ENCODE measurements around the gene QRICH1. TPM values are rescaled to one million over a fixed set of nuclear protein-coding genes. Genes with fewer than 3 reads are reported as not detected.

QRICH1 gene
- total and polyA plus RNA-seq, 10 of the 15 experiments (the other 5 are each of a cell fraction or from before 2014, with no cell fraction given), result 22.2 to 116 (median 81.4) TPM

GRCh38 chr3:49021813-49022687 is 71.8 kb downstream of the QRICH1 start, which contains the start of gene NDUFAF3 (continued):
- TF ChIP-seq, protein P1, sequence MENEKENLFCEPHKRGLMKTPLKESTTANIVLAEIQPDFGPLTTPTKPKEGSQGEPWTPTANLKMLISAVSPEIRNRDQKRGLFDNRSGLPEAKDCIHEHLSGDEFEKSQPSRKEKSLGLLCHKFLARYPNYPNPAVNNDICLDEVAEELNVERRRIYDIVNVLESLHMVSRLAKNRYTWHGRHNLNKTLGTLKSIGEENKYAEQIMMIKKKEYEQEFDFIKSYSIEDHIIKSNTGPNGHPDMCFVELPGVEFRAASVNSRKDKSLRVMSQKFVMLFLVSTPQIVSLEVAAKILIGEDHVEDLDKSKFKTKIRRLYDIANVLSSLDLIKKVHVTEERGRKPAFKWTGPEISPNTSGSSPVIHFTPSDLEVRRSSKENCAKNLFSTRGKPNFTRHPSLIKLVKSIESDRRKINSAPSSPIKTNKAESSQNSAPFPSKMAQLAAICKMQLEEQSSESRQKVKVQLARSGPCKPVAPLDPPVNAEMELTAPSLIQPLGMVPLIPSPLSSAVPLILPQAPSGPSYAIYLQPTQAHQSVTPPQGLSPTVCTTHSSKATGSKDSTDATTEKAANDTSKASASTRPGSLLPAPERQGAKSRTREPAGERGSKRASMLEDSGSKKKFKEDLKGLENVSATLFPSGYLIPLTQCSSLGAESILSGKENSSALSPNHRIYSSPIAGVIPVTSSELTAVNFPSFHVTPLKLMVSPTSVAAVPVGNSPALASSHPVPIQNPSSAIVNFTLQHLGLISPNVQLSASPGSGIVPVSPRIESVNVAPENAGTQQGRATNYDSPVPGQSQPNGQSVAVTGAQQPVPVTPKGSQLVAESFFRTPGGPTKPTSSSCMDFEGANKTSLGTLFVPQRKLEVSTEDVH (IDR thresholded peaks at IDR 0.05; ENCODE audit: low read depth, partially characterized antibody), result no peak
- no peak for TF ChIP-seq STAT3 (IDR thresholded peaks at IDR 0.05; ENCODE audit: low read depth, low read length)
- TF ChIP-seq KAT2A (conservative IDR thresholded peaks at IDR 0.05; ENCODE audit: control insufficient read depth, low read depth, low read length), result no peak
- TF ChIP-seq, protein P2, sequence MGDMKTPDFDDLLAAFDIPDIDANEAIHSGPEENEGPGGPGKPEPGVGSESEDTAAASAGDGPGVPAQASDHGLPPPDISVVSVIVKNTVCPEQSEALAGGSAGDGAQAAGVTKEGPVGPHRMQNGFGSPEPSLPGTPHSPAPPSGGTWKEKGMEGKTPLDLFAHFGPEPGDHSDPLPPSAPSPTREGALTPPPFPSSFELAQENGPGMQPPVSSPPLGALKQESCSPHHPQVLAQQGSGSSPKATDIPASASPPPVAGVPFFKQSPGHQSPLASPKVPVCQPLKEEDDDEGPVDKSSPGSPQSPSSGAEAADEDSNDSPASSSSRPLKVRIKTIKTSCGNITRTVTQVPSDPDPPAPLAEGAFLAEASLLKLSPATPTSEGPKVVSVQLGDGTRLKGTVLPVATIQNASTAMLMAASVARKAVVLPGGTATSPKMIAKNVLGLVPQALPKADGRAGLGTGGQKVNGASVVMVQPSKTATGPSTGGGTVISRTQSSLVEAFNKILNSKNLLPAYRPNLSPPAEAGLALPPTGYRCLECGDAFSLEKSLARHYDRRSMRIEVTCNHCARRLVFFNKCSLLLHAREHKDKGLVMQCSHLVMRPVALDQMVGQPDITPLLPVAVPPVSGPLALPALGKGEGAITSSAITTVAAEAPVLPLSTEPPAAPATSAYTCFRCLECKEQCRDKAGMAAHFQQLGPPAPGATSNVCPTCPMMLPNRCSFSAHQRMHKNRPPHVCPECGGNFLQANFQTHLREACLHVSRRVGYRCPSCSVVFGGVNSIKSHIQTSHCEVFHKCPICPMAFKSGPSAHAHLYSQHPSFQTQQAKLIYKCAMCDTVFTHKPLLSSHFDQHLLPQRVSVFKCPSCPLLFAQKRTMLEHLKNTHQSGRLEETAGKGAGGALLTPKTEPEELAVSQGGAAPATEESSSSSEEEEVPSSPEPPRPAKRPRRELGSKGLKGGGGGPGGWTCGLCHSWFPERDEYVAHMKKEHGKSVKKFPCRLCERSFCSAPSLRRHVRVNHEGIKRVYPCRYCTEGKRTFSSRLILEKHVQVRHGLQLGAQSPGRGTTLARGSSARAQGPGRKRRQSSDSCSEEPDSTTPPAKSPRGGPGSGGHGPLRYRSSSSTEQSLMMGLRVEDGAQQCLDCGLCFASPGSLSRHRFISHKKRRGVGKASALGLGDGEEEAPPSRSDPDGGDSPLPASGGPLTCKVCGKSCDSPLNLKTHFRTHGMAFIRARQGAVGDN (IDR thresholded peaks at IDR 0.05), result peak; percentile 78
- TF ChIP-seq, protein P3, sequence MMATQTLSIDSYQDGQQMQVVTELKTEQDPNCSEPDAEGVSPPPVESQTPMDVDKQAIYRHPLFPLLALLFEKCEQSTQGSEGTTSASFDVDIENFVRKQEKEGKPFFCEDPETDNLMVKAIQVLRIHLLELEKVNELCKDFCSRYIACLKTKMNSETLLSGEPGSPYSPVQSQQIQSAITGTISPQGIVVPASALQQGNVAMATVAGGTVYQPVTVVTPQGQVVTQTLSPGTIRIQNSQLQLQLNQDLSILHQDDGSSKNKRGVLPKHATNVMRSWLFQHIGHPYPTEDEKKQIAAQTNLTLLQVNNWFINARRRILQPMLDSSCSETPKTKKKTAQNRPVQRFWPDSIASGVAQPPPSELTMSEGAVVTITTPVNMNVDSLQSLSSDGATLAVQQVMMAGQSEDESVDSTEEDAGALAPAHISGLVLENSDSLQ (IDR thresholded peaks at IDR 0.05), result no peak
- peak; percentile 95 for TF ChIP-seq DPF2 (IDR thresholded peaks at IDR 0.05)
- TF ChIP-seq NKRF (conservative IDR thresholded peaks at IDR 0.05), result peak; percentile 78
- no peak for TF ChIP-seq SKIL (IDR thresholded peaks at IDR 0.05; ENCODE audit: low read depth, poor library complexity, severe bottlenecking)
- TF ChIP-seq, protein P4, sequence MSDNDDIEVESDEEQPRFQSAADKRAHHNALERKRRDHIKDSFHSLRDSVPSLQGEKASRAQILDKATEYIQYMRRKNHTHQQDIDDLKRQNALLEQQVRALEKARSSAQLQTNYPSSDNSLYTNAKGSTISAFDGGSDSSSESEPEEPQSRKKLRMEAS (IDR thresholded peaks at IDR 0.05; ENCODE audit: low read depth, low read length), result peak; percentile 73; the same call in 1 of the 2 replicates
- TF ChIP-seq JUND (IDR thresholded peaks at IDR 0.05; ENCODE audit: low read depth, low read length), result no peak
- TF ChIP-seq PML (IDR thresholded peaks at IDR 0.05; ENCODE audit: low read length), result no peak
- TF ChIP-seq SIN3A (IDR thresholded peaks at IDR 0.05; ENCODE audit: low read depth, low read length), result peak; percentile 63; the same call in 1 of the 2 replicates
- peak; percentile 23; the same call in 1 of the 2 replicates for TF ChIP-seq NRF1 (conservative IDR thresholded peaks at IDR 0.05; ENCODE audit: low read depth, low read length)
- no peak for TF ChIP-seq SMAD1 (IDR thresholded peaks at IDR 0.05; ENCODE audit: low read depth, partially characterized antibody)
